ENCODE measurements around the gene FOXD1.

- TF ChIP-seq CTCF (IDR thresholded peaks at IDR 0.05) (no peak), POLR2A (IDR thresholded peaks at IDR 0.05; ENCODE audit: low read length) (no peak), KDM1A (IDR thresholded peaks at IDR 0.05; ENCODE audit: low read depth) (no peak), ZSCAN20 (CRISPR knock-in tag; IDR thresholded peaks at IDR 0.05) (no peak), MAX (IDR thresholded peaks at IDR 0.05) (no peak), MAZ (IDR thresholded peaks at IDR 0.05; ENCODE audit: borderline replicate concordance, low read depth, low read length) (no peak), CHD2 (IDR thresholded peaks at IDR 0.05; ENCODE audit: low read length, partially characterized antibody) (no peak), NFE2L2 (conservative IDR thresholded peaks at IDR 0.05; ENCODE audit: low read length) (no peak), TP53 (CRISPR knock-in tag; IDR thresholded peaks at IDR 0.05) (no peak), E2F6 (IDR thresholded peaks at IDR 0.05; ENCODE audit: borderline replicate concordance, low read depth) (no peak)
Observed at GRCh38 chr5:73441378-73441777, 7.2 kb downstream of the FOXD1 start.
